ENCODE results near the gene SKP1.

SKP1 gene

GRCh38 chr5:134132372-134133187 is 44.2 kb downstream of the SKP1 start:
- TF ChIP-seq CTCF (IDR thresholded peaks at IDR 0.05; ENCODE audit: control extremely low read depth, extremely low read depth, low read depth, missing control alignments): peak; percentile 62
- peak; percentile 80 for DNase-seq (ENCODE audit: extremely low spot score)
- CTCF ChIA-PET: interaction anchor here (26.3 kb wide), 1 partner anchor 97 kb away, joined by 882 read pairs; no protein-coding TSS in a partner anchor

GRCh38 chr5:134131578-134132350 is 45.0 kb downstream of the SKP1 start:
- POLR2A ChIA-PET: interaction anchor here (0.6 to 1.2 kb wide), 2 partner anchors 13 kb away, joined by 3 read pairs; no protein-coding TSS in a partner anchor
- CTCF ChIA-PET: interaction anchor here (0.6 to 26.3 kb wide), 2 partner anchors 30 to 96 kb away, joined by 3 to 882 read pairs; no protein-coding TSS in a partner anchor
- no peak for DNase-seq (ENCODE audit: extremely low spot score)
- no peak for TF ChIP-seq CTCF (IDR thresholded peaks at IDR 0.05; ENCODE audit: control extremely low read depth, extremely low read depth, low read depth, missing control alignments)

More at GRCh38 chr5:134132372-134133187, 44.2 kb downstream of the SKP1 start:
- POLR2A ChIA-PET: interaction anchor here (0.6 to 1.7 kb wide), 3 partner anchors 12 to 33 kb away, joined by 3 to 4 read pairs (median 3); no protein-coding TSS in a partner anchor

GRCh38 chr5:134131165-134131564 is 45.6 kb downstream of the SKP1 start:
- CTCF ChIA-PET: interaction anchor here (26.3 kb wide), 1 partner anchor 96 kb away, joined by 882 read pairs; no protein-coding TSS in a partner anchor
- DNase-seq (ENCODE audit: extremely low spot score): no peak
- TF ChIP-seq CTCF (IDR thresholded peaks at IDR 0.05; ENCODE audit: control extremely low read depth, extremely low read depth, low read depth, missing control alignments): no peak
- POLR2A ChIA-PET: no interaction called here

GRCh38 chr5:134130239-134130945 is 46.4 kb downstream of the SKP1 start:
- CTCF ChIA-PET: interaction anchor here (0.7 to 15.2 kb wide), 3 partner anchors 8 to 90 kb away, joined by 3 to 111 read pairs (median 3); no protein-coding TSS in a partner anchor
- DNase-seq (ENCODE audit: extremely low spot score): no peak
- POLR2A ChIA-PET: interaction anchor here (0.9 kb wide), 1 partner anchor 16 kb away, joined by 3 read pairs; the partner anchor contains the start of gene TCF7
- TF ChIP-seq CTCF (IDR thresholded peaks at IDR 0.05; ENCODE audit: control extremely low read depth, extremely low read depth, low read depth, missing control alignments): no peak

- TF ChIP-seq CTCF (IDR thresholded peaks at IDR 0.05; ENCODE audit: control extremely low read depth, extremely low read depth, low read depth, missing control alignments): no peak
- POLR2A ChIA-PET: interaction anchor here (0.9 kb wide), 1 partner anchor 15 kb away, joined by 3 read pairs; the partner anchor contains the start of gene TCF7
- no peak for DNase-seq (ENCODE audit: extremely low spot score)
- CTCF ChIA-PET: interaction anchor here (0.7 to 15.2 kb wide), 4 partner anchors 8 to 89 kb away, joined by 3 to 111 read pairs (median 3); no protein-coding TSS in a partner anchor
Measured at GRCh38 chr5:134129411-134130238, 47.1 kb downstream of the SKP1 start.
